Ectodermal cell (in vitro differentiated cells): ENCODE measurements around the gene TADA3.

Experiments
- H3K27ac ChIP-seq: 2 replicates; pipeline ENCODE4 v1.7.0; 2013; ENCODE audit warnings: mild to moderate bottlenecking, low read depth, low read length; ENCODE audit not compliant: insufficient read depth, poor library complexity, severe bottlenecking
- H3K27me3 ChIP-seq: 2 replicates; pipeline ENCODE4 v1.7.0; 2013; ENCODE audit warnings: mild to moderate bottlenecking, low read length; ENCODE audit not compliant: insufficient read depth, control insufficient read depth, poor library complexity, severe bottlenecking
- H3K36me3 ChIP-seq: one replicate; pipeline ENCODE4 v1.7.0; 2013; ENCODE audit warnings: low read length; ENCODE audit not compliant: control insufficient read depth, insufficient read depth
- H3K4me1 ChIP-seq: one replicate; pipeline ENCODE4 v1.7.0; 2013; ENCODE audit warnings: low read length; ENCODE audit not compliant: control insufficient read depth, insufficient read depth
- H3K4me3 ChIP-seq: 2 replicates; pipeline ENCODE4 v1.7.0; 2013; ENCODE audit warnings: low read depth, low read length, control low read depth; ENCODE audit not compliant: insufficient read depth
- H3K9me3 ChIP-seq: 2 replicates; pipeline ENCODE4 v1.7.0; 2013; ENCODE audit warnings: mild to moderate bottlenecking, low read length, moderate library complexity; ENCODE audit not compliant: control insufficient read depth
- WGBS, 2 experiments: methylation state at CpG; one replicate each; pipeline ENCODE4 v1.1.7; 2013; ENCODE audit warnings: missing lambda C conversion rate in 2 of 2; 5-methylcytosine and 5-hydroxymethylcytosine counted together

The TADA3 gene

GRCh38 chr3:9809615-9810432 is 17.6 kb upstream of the TADA3 start, which contains the start of gene TTLL3:
Gene TTLL3, plus strand, starts transcription at chr3:9810262. Its CDS starts 400 bp downstream, at chr3:9810662.
- peak within 1 kb of the TSS; percentile 79 for H3K27ac ChIP-seq
- H3K4me3 ChIP-seq, result peak within 1 kb of the TSS; percentile 67
- 2 to 3% methylated on average over 76 of the region's 76 CpGs for WGBS, 2 experiments
- peaks cover 8% of the 10 kb centered on the region for H3K27me3 ChIP-seq
- no peaks in the 10 kb centered on the region for H3K9me3 ChIP-seq
- H3K36me3 ChIP-seq, result peaks cover 7% of the 10 kb centered on the region
- peaks cover 22% of the 10 kb centered on the region for H3K4me1 ChIP-seq

GRCh38 chr3:9809239-9809614 is 17.0 kb upstream of the TADA3 start:
- Histone ChIP-seq H3K4me1 (peaks cover 22% of the 10 kb centered on the region), H3K4me3 (peak overlapping the region; percentile 67), H3K9me3 (no peaks in the 10 kb centered on the region), H3K27ac (peak overlapping the region; percentile 79), H3K27me3 (peaks cover 8% of the 10 kb centered on the region), H3K36me3 (peaks cover 13% of the 10 kb centered on the region)
- WGBS, 2 experiments, result 89 to 90% methylated on average over 4 of the region's 4 CpGs

DNA sequence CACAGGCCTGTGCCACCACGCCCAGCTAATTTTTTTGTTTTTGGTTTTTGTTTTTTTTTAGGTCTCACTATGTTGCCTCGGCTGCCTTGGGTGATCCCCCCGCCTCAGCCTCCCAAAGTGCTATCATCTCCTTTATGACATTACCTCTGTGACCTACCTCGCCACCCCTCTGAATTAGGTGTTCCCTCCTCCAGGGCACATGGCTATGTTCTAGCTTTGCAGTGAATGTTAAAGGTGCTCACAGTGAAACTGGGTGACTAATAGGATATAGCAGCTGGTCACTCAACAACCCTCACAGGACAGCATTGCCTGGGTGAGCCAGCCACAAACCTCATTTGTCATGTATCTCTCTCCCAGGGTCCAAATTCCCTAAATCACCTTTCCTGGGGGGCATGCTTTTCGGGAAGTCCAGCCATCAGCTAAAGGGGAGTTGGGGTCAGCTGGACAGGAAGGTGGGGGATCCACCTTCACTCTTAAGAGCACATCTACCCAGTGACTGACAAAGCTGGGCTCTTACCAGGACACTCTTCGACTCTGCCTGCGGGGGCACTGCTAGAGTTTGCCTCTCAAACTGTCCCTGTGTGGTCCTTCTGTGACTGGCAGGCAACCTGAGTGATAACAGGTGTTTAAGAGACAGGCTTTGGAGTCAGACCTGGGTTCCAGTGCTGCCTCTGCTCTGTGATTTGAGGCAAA is 16.2 kb upstream of the TADA3 start:
- WGBS, 2 experiments, result 71 to 73% methylated on average over 7 of the region's 7 CpGs
- peaks cover 19% of the 10 kb centered on the region for H3K36me3 ChIP-seq
- no peaks in the 10 kb centered on the region for H3K9me3 ChIP-seq
- peaks cover 8% of the 10 kb centered on the region for H3K27me3 ChIP-seq
- H3K4me3 ChIP-seq, result no peak overlapping the region
- peak overlapping the region; percentile 79 for H3K27ac ChIP-seq
- peaks cover 22% of the 10 kb centered on the region for H3K4me1 ChIP-seq

- Histone ChIP-seq H3K9me3 (no peaks in the 10 kb centered on the region), H3K27ac (no peak overlapping the region), H3K27me3 (peaks cover 8% of the 10 kb centered on the region), H3K4me3 (no peak overlapping the region), H3K36me3 (peaks cover 24% of the 10 kb centered on the region), H3K4me1 (peaks cover 22% of the 10 kb centered on the region)
- 89 to 97% methylated on average over 2 of the region's 2 CpGs for WGBS, 2 experiments
These were observed 15.7 kb upstream of the TADA3 start for GRCh38 chr3:9807981-9808344.

DNA sequence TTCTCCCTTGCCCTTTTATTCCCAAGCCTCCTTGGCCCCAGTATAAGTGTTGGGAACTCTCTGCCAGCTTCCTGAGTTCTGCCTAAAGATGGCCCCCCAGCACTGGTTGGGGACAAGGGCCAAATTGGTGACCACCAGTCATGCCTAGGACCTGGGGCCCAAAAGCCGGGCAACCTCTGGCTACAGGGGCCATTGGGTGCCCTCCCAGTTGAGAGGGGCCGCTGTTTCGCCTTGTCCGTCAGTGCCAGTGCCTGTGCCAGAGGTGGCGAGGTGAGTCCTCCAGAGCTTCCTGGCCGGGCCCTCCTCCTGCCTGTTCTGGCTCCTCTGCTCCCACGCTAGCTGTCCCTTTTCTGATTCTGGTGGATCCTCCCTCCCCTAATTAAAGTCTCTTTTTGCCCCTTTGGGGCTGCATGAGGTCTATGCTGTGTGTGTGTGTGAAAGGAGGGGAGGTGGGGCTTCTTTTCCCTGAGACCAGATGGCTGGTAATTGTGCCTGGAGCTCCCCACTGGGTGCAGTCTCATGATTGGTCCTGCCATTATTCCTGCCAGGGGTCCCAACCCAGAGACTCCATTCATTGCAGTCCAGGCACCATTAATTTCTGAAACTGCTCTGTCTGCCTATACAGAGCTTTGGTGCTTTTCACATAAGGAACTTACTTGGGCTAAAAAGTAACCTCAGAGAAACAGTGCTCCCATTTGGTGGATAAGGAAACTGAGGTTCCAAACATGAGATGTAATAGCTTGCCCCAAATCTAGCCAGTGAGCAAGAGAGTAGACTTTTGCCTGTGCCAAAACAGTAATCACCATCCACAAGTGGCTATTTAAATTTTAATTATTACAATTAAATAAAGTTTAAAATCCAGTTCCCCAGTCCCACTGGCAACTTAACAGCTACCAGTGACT is 14.7 kb upstream of the TADA3 start:
- WGBS, 2 experiments, result 76 to 78% methylated on average over 7 of the region's 7 CpGs
- no peaks in the 10 kb centered on the region for H3K9me3 ChIP-seq
- H3K36me3 ChIP-seq, result peaks cover 27% of the 10 kb centered on the region
- peak overlapping the region; percentile 72 for H3K27ac ChIP-seq
- peaks cover 22% of the 10 kb centered on the region for H3K4me1 ChIP-seq
- no peak overlapping the region for H3K4me3 ChIP-seq
- peaks cover 8% of the 10 kb centered on the region for H3K27me3 ChIP-seq

DNA sequence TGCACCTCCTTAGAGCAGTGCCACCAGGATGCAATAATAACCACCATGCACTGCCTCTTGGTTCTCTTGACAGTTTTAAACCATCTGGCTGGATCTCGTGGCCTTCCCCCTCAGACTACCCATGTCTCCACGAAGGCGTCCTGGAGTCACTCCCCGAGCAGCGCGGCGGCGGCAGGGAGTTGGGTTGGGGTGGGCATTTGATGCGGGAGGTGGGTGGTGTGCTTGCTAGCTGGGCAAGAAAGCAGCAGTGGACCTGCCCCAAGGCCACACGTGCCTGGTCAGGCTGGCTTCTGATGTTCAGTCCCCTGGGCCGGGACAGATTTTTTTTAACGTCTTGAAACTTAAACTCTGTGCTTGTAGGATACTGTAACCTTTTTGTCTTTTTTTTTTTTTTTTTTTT is 13.9 kb upstream of the TADA3 start:
- WGBS, 2 experiments, result 96% methylated on average over 12 of the region's 12 CpGs
- Histone ChIP-seq H3K27ac (no peak overlapping the region), H3K4me1 (peaks cover 22% of the 10 kb centered on the region), H3K9me3 (no peaks in the 10 kb centered on the region), H3K4me3 (no peak overlapping the region), H3K36me3 (peaks cover 33% of the 10 kb centered on the region), H3K27me3 (peaks cover 5% of the 10 kb centered on the region)

- WGBS, 2 experiments, result 92 to 99% methylated on average over 4 to 5 of the region's 5 CpGs
- Histone ChIP-seq H3K4me1 (peaks cover 19% of the 10 kb centered on the region), H3K4me3 (no peak overlapping the region), H3K9me3 (no peaks in the 10 kb centered on the region), H3K36me3 (peaks cover 41% of the 10 kb centered on the region), H3K27me3 (no peaks in the 10 kb centered on the region), H3K27ac (no peak overlapping the region)
These were observed 12.7 kb upstream of the TADA3 start for GRCh38 chr3:9804996-9805395.

DNA sequence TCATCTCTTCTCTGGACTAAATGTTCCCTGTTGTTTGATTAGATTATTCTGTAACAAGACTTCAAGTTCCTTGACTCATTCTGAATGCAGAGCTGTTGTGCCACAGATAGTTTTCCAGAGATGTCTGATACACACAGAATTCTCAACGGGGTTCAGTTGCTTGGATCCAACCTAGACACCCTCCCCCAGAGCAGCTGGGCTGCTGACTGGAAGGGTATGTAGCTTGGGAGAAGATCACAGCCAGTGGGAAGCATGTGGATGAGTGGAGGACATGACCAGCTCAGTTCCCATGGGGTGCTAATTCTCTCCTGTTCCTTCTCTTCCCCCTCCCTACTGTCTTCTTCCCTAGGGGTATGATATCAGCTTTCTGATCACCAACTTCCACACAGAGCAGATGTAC is 11.2 kb upstream of the TADA3 start:
- no peaks in the 10 kb centered on the region for H3K9me3 ChIP-seq
- WGBS, 2 experiments, result 100% methylated on average over 1 of the region's 1 CpG
- peaks cover 13% of the 10 kb centered on the region for H3K4me1 ChIP-seq
- H3K27ac ChIP-seq, result no peak overlapping the region
- H3K36me3 ChIP-seq, result peaks cover 48% of the 10 kb centered on the region
- no peaks in the 10 kb centered on the region for H3K27me3 ChIP-seq
- H3K4me3 ChIP-seq, result no peak overlapping the region

DNA sequence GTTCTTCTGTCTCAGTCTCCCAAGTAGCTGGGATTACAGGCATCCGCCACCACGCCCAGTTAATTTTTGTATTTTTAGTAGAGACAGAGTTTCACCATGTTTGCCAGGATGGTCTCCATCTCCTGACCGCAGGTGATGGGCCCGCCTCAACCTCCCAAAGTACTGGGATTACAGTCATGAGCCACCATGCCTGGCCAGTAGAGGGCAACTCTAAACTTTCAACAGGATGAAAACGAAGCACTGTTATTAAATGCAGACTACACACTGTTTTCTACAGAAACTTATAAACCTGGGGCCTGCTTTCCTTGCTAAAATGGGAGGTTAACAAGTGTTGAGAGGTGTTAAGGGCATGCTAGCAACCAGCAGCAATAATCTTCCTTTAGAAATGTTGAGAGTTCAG is 8.3 kb upstream of the TADA3 start:
- Histone ChIP-seq H3K4me3 (no peak overlapping the region), H3K27me3 (no peaks in the 10 kb centered on the region), H3K36me3 (peaks cover 56% of the 10 kb centered on the region), H3K4me1 (no peaks in the 10 kb centered on the region), H3K9me3 (no peaks in the 10 kb centered on the region), H3K27ac (no peak overlapping the region)
- WGBS, 2 experiments, result 88 to 93% methylated on average over 5 of the region's 5 CpGs
